GM12878 (cell line): Measurements from ENCODE around the gene SPINK4. TPM values are rescaled to one million over a fixed set of nuclear protein-coding genes. Genes with fewer than 3 reads are reported as not detected.

Source experiments
- ATAC-seq: fragments of 200-7000 bp; cut with Tn5 transposase; 3 replicates; pipeline ENCODE4 v1.9.1; 2020; ENCODE audit warnings: mild to moderate bottlenecking, moderate library complexity
- BruUV-seq: library from RNA; stranded (reverse); fragments of 400-500 nt; replicated peaks from 2 replicates; lab custom pipeline; 2021; lab: Mats Ljungman, UMichigan
- CTCF ChIA-PET: fragments of 300-600 bp; sonication (Branson Sonifier 250); formaldehyde crosslinking; extraction: SDS; loops from one replicate; lab custom pipeline; 2021; ENCODE audit warnings: inconsistent platforms; lab: Yijun Ruan, JAX
- POLR2A ChIA-PET: fragments of 350-600 bp; formaldehyde crosslinking; extraction: SDS; loops from one replicate; lab custom pipeline; 2021; ENCODE audit warnings: inconsistent platforms; lab: Charles Lee
- RAD21 ChIA-PET: fragments of 300-600 bp; sonication (Branson Sonifier 250); formaldehyde crosslinking; loops from one replicate; lab custom pipeline; 2023; ENCODE audit warnings: antibody characterized with exemption; ENCODE audit not compliant: unreplicated experiment; lab: Charles Lee
- SMC1A ChIA-PET: fragments of 300-600 bp; sonication (Branson Sonifier 250); formaldehyde crosslinking; loops from one replicate; lab custom pipeline; 2023; ENCODE audit not compliant: unreplicated experiment, uncharacterized antibody; lab: Charles Lee
- DNase-seq: peaks from one replicate; pipeline ENCODE4 v3.0.0-alpha.2; 2011; ENCODE audit warnings: low read depth, low spot score
- FAIRE-seq: peaks from 3 replicates; lab custom pipeline; 2011; peaks lifted over from hg19 to GRCh38; lab: Jason Lieb, UNC
- H2AFZ ChIP-seq: 2 replicates; pipeline ENCODE4 v1.6.0; 2011; ENCODE audit warnings: low read depth, low read length, control low read depth; ENCODE audit not compliant: control insufficient read depth
- H3K27ac ChIP-seq: 2 replicates; pipeline ENCODE4 v1.5.1; 2011; ENCODE audit warnings: control low read depth; ENCODE audit not compliant: control insufficient read depth, insufficient read depth
- H3K27me3 ChIP-seq, 2 experiments: replicated peaks in 1 of 2; 2 replicates each; pipeline versions ENCODE4 v1.6.0 to v1.6.1; 2011; ENCODE audit warnings: low read length in 1 of 2; ENCODE audit not compliant: control insufficient read depth in 2 of 2, insufficient read depth in 2 of 2
- H3K36me3 ChIP-seq, 2 experiments: 2 replicates each; pipeline ENCODE4 v1.5.1; 2011; ENCODE audit warnings: low read length in 1 of 2; ENCODE audit not compliant: control insufficient read depth in 2 of 2, insufficient read depth in 2 of 2
- H3K4me1 ChIP-seq: 2 replicates; pipeline ENCODE4 v1.6.1; 2011; ENCODE audit warnings: mild to moderate bottlenecking, low read length, moderate library complexity, mixed read lengths; ENCODE audit not compliant: control insufficient read depth, insufficient read depth
- H3K4me2 ChIP-seq: 2 replicates; pipeline ENCODE4 v1.6.0; 2011; ENCODE audit warnings: control low read depth; ENCODE audit not compliant: control insufficient read depth, insufficient read depth
- H3K4me3 ChIP-seq: fragments of 200-600 bp; sonication (generic); 2 replicates; pipeline ENCODE4 v1.5.1; 2016
- H3K79me2 ChIP-seq: 2 replicates; pipeline ENCODE4 v1.6.0; 2011; ENCODE audit warnings: low read length; ENCODE audit not compliant: control insufficient read depth, insufficient read depth
- H3K9ac ChIP-seq: 2 replicates; pipeline ENCODE4 v1.8.0; 2011; ENCODE audit warnings: low read length, control low read depth, mixed read lengths; ENCODE audit not compliant: control insufficient read depth, insufficient read depth
- H3K9me3 ChIP-seq: replicated peaks from 3 replicates; pipeline ENCODE4 v1.5.1; 2011; ENCODE audit warnings: mild to moderate bottlenecking, low read length; ENCODE audit not compliant: control insufficient read depth, insufficient read depth
- H4K20me1 ChIP-seq: 2 replicates; pipeline ENCODE4 v1.6.0; 2011; ENCODE audit not compliant: control insufficient read depth, insufficient read depth
- CHD2 ChIP-seq: IDR thresholded peaks from 2 replicates; pipeline ENCODE4 v1.6.1; 2011; ENCODE audit warnings: low read depth, low read length, improper control_type of control experiment, borderline replicate concordance
- E4F1 ChIP-seq: fragments of 450-650 bp; IDR thresholded peaks from 2 replicates; pipeline ENCODE4 v1.6.1; 2018; ENCODE audit warnings: borderline replicate concordance, mild to moderate bottlenecking; ENCODE audit not compliant: partially characterized antibody
- KAT2A ChIP-seq: conservative IDR thresholded peaks from 2 replicates; pipeline ENCODE4 v1.6.1; 2011; ENCODE audit warnings: low read depth, low read length; ENCODE audit not compliant: control insufficient read depth
- STAT3 ChIP-seq: IDR thresholded peaks from 2 replicates; pipeline ENCODE4 v1.6.1; 2011; ENCODE audit warnings: low read depth, low read length, improper control_type of control experiment
- TCF3 ChIP-seq: IDR thresholded peaks from 2 replicates; pipeline ENCODE4 v1.6.1; 2012; ENCODE audit warnings: low read depth, mild to moderate bottlenecking, low read length, borderline replicate concordance; ENCODE audit not compliant: insufficient read depth
- WGBS: methylation state at CpG from one replicate; pipeline ENCODE4 v1.1.6; 2016; ENCODE audit warnings: low lambda C conversion rate; ENCODE audit not compliant: insufficient replicate concordance, insufficient coverage; ENCODE audit errors: missing lambda C conversion rate; 5-methylcytosine and 5-hydroxymethylcytosine counted together
- in situ Hi-C: fragments of 300-500 bp; cut with MboI; formaldehyde crosslinking; loops from 9 replicates; pipeline ENCODE4 v1.14.3; 2018; ENCODE audit warnings: mixed read lengths
- intact Hi-C: fragments of 100-400 bp; cut with micrococcal nuclease; formaldehyde crosslinking; loops from one replicate; pipeline ENCODE4 v1.14.2; 2022; ENCODE audit not compliant: unreplicated experiment
- polyA plus RNA-seq, 11 experiments: library from polyadenylated mRNA; depleted of rRNA in 4 of 11; unstranded in 6 of 11; stranded (reverse) in 5 of 11; fragments of >200 nt; fragmentation: Nextera tagmentation in 4 of 11; fragmentation: Illumina TruSeq in 1 of 11; extraction: Ambion mirVana in 4 of 11; extraction: Trizol in 1 of 11; gene quantifications; 1 replicate in 1 of 11; 2 replicates in 10 of 11; pipeline versions ENCODE4 v1.2.1 to v1.2.3, GENCODE V29; 2011 to 2016; ENCODE audit warnings: inconsistent platforms in 2 of 11, missing spikeins in 2 of 11, low read depth in 1 of 11
- total RNA-seq, 4 experiments: library from RNA; depleted of rRNA in 3 of 4; stranded (reverse); fragments of >200 nt in 3 of 4; fragmentation: Illumina TruSeq in 1 of 4; extraction: Trizol in 1 of 4; gene quantifications; 2 replicates each; pipeline versions ENCODE4 v1.2.1 to v1.2.3, GENCODE V29; 2013 to 2021

Gene SPINK4
- total and polyA plus RNA-seq, 10 of the 15 experiments (the other 5 are each of a cell fraction or from before 2014, with no cell fraction given) = not detected

- RAD21 ChIA-PET = no interaction called here
- intact Hi-C loops = no loop called here
- Histone ChIP-seq H3K4me3 (no peak overlapping the region), H3K27me3 (0 out of 4 replicates have a peak, but pooled peaks cover 0 to 1% of the 10 kb centered on the region in 2 experiments), H3K36me3 (no peaks in the 10 kb centered on the region)
- no peak for ATAC-seq
- SMC1A ChIA-PET = interaction anchor here (1.0 to 1.3 kb wide), 2 partner anchors 48 to 106 kb away, joined by 3 to 4 read pairs; no protein-coding TSS in a partner anchor
- in situ Hi-C loops = no loop called here
- POLR2A ChIA-PET = interaction anchor here (0.9 kb wide), 1 partner anchor 32 kb away, joined by 3 read pairs; the partner anchor contains the start of genes BAG1 and CHMP5
- no peak for TF ChIP-seq TCF3
- no peak for TF ChIP-seq STAT3
- no peak for TF ChIP-seq E4F1
- TF ChIP-seq CHD2 = no peak
- no peak for TF ChIP-seq KAT2A
- TF ChIP-seq, all 136 proteins: peak for 0
- no peak overlapping the region for H2AFZ ChIP-seq
- H3K4me2 ChIP-seq = no peak overlapping the region
- BruUV-seq = no TSS peak
- H3K4me1 ChIP-seq = peaks cover 3% of the 10 kb centered on the region; the same call in 1 of the 2 replicates
- CTCF ChIA-PET = interaction anchor here (1.7 kb wide), 1 partner anchor 26 kb away, joined by 6 read pairs; no protein-coding TSS in a partner anchor
- FAIRE-seq = no peak
- H4K20me1 ChIP-seq = no peaks in the 10 kb centered on the region
- H3K27ac ChIP-seq = no peak overlapping the region
- H3K9me3 ChIP-seq = no peaks in the 10 kb centered on the region
- no peak for DNase-seq
- no peak overlapping the region for H3K9ac ChIP-seq
- no peaks in the 10 kb centered on the region for H3K79me2 ChIP-seq
- 72% methylated on average over 6 of the region's 6 CpGs for WGBS
Measured at GRCh38 chr9:33232815-33233214, 7.2 kb upstream of the SPINK4 start.
